Activated gamma-delta T cell (primary cell): Measurements from ENCODE around the gene ESX1.
"Not testable (repeated sequence)": the region's sequence is repeated elsewhere in the genome, so short reads cannot be mapped to it uniquely, and the experiment has no call there.

Experiments used
- DNase-seq: peaks from one replicate; lab custom pipeline; 2025; lab: John Stamatoyannopoulos, UW
- total RNA-seq, 2 donors: gene quantifications; one replicate each; lab custom pipeline; 2026; lab: John Stamatoyannopoulos, UW

ESX1 gene
- 0 to 0.04 reads per million in 2 donors for total RNA-seq

DNA sequence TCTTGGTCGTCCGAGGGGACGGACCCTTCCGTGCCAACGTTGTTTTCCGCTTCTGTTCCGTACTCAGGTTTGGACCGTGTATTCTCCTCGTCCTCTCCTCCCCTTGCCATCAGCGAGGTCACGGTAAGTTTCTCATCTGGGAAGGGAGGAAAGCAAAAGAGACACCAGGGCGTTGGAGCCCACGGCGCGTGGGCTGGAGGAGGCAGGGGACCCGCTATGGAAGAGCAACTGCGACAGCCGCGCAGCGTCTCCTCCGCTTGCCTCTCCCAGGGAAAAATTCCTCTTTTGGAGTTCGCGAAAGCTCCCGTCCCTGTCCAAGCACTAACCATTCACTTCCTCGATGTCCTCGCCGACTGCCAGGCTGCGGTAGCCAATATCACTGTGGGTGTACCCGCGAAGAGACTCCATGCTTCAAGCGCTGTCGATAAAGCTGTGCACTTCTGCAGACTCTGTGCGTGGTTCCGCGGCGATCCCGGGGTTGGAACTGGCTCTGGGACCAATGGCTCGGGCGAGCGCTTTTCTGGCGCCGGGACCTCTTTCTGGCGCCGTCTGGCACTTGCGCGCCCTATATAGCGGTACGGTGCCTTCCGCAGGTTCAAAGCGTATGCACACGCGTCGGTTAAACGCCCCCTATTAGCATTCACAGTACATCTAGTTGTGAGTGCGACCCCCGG is at the start of gene ESX1:
Gene ESX1, minus strand, starts transcription at position 492 of the 674 bp plus-strand sequence. Its CDS starts 84 bp downstream, at position 408.
- DNase-seq, result no peak

DNA sequence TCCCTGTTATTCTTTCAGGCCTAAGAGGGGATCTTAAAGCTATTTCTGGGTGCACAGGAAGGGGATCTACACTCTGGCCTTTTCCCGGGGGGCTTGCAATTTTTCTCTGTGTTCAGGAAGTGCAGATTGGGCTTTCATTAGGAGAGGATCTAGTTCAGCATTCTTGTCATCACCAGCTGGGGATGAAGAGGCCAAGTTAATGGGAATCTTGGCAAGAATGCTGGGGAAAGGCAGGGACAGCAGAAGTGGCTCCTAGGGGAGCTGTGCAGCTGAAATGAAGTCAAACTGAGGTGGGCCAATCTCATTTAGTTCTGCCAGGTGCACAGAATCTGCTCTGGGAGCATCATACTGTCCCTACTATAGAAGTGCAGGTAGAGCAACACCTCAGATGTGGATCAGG is 40.9 kb upstream of the ESX1 start:
- DNase-seq, result no peak

DNA sequence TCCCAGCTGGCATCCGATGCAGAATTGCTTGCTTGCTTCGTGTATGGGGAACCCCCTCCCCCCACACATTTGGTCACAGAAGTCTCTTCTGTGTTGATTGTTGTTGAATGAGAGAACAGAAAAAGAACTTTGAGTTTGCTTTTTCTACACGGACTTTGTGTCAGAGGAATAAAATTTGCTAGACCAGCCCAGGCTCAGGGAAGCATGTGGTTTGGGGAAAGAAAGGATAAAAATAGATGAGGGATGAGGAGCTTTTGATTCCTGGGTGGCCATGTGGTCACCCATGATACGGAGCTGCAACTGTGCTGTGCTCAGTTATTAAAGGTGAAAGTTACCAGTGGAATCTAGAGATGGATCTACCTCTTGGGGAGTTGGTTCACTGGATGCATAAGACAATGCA is 34.2 kb upstream of the ESX1 start:
- no peak for DNase-seq

DNA sequence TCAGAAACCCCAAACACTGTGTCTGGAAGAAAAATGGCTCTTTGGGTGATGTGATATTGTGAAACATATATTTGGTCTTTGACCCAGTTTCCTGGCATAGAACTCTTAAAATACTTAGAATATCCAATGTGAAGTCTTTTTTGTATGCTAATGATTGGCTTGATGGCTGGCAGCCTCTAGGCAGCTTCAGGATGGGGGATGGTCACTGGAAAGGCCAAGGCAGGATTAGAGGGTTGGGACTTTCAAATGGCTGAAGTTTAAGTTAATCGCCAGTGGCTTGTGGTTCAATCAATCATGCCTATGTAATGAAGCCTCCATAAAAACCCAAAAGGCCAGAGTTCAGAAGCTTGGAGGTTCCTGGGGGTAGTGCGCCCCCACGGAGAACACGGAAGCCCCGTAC is 33.5 kb upstream of the ESX1 start:
- DNase-seq, result no peak

DNA sequence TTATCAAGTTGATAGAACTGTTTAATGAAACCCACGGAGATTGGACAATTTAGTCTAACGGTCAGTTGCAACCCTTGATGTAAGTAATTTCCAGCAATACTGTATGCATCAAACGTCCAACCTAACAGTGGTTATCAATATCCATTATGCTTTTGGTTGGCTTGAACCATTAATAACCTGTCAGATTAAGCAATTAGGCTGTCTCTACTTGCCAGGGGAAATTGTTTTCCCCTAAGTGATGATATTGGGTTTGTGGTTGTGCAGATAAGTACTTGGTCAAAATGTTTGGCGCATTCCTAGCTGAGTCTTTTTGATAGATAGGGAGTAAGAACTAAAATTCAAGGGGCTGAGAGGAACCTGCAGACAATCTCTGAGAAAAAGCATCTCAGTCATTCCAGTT is 30.5 kb upstream of the ESX1 start:
- DNase-seq, result no peak

DNA sequence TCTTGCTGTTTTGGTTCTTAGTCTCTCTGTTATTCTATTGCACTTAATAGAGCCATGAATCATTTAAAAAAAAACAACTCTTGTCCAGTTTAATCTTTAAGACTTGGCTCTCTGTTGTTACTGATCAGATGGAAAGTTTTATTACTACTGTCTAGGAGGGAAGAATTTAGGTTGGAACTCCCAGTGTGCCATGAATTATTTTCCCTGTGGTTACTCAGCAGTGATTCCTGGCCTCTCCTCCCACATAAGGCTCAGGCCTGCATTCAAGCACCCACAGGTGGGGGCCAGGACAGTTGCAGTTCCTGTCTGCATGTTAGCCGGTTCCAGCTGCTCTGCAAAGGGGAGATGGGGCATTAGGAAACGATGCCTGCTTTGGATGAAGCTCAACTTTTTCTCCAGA is 29.8 kb upstream of the ESX1 start:
- DNase-seq, result no peak

DNA sequence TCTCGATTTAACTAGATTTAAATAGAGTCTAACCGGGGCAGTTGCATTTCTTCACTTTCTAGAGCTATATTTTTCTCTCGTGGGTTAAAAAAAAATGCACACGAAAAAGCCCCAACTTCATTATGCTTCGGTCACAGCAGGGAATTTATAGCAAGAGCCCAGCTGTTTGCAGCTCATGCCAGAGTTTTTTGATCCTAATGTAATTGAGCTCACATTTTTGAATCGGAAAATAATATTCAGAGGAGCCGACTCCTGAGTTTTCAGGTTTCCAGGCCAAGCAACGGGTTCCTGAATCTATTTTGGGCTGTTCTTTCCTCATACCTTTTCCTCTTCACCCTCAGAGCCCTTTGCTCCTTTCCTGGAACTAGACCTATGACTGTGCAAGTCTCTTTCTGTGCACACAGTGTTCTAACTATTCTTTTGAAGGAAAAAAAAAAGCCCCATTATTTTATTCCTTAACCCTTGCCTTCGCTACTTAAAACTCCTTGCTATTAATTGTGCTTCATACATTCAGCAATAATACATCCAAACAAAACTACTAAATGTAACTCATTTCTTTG is 27.5 kb upstream of the ESX1 start:
- DNase-seq, result no peak

DNA sequence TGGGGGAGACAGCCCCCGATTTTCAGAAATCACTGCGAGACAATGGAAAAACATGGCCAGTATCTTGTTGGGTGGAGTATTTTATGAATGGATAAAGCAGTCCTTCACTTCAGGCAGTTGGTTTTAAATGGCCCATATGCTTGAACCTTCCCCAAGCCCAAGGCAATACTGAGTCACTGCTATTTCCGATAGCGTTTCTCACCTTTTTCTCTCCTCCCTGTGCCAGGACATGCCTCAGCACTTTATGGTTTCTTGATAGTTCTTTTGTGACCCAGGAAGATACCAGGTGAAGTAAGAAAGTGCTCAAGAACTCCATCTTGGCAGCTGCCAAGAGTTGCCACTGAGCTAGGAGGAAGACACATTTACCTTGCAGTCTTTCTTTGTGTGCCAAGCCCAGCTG is 26.8 kb upstream of the ESX1 start:
- DNase-seq, result no peak

DNA sequence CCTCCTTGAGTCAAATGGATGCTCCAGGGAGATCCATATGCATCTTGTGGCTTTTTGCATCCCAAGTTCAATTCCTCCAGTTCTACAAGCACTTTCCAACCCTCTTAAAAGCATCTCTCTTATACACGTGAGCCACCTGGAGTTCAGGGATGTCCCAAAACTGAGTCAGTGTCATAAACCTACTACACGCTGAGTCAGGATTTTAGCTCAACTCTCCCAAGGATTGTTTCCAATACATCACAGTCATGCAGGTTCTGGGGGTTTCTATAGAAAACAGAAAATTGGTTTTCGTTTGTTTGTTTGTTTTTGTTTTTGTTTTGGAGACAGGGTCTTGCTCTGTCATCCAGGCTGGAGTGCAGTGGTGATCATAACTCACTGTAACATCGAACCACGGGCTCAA is 25.9 kb upstream of the ESX1 start:
- DNase-seq, result no peak

DNA sequence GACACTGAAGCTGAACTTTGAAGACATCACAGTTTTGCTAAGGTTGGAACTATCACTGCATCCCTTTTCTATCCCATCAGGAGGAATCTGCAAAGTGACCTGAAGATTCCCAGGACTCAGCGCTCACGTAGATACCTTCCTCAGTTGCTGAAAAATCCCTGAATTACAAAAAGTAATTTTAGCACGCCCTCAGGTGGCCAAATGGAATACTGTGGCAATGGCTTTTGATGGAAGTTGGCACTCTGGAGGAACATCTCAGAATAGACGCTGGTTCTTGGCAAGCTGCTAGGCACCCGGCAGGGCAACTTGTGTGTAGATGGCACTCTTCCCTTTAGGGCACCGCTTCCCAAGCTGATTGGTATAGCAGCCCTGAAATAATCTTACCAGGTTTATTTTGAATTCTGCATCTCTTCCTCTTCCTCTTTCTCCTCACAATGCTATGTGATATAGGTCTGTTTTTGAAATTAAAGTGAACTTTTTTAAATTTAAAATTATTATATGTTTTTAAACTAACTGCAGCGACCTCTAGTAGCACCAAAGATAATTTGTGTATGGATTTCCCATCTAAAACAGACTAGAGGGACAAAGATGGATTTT is 16.3 kb upstream of the ESX1 start:
- DNase-seq, result no peak

DNA sequence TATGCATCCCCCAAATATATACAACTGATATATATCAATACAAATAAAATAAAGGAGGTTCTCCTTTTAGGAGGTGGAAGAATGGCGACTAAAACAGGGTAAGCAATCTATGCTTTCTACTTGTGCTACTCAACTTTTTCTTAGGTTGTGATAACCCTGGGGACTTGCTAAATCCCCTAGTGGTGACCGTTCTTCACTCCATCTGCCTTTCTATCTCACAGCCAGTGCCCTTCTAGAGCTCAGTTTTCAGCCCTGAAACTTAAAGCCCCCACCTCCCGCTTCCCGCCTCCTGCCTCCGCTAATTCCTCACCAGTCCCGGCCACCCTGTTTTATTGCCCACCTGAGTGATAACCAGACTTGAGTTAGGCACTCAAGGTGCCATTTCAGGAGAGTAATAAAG is 15.5 kb upstream of the ESX1 start:
- DNase-seq, result no peak

DNA sequence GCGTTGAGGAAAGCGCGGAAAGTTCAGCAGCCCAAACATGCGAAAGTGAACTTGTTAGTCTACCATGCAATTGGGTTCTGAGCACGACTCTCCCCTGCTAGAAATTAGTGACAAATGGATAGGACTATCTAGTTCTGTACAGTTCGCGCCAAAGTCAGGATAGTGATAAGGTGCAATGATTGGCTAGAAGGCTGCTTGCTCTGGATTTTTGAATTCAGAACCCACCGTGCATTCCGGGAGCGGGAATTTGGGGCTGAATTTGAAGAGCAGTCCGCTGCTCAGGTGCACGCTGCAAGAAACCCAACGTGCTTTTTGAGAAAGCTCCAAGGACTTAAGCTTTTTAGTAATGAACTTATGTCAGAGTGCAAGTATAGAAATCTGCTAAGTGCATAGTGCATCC is 732 bp upstream of the ESX1 start:
- no peak for DNase-seq

DNA sequence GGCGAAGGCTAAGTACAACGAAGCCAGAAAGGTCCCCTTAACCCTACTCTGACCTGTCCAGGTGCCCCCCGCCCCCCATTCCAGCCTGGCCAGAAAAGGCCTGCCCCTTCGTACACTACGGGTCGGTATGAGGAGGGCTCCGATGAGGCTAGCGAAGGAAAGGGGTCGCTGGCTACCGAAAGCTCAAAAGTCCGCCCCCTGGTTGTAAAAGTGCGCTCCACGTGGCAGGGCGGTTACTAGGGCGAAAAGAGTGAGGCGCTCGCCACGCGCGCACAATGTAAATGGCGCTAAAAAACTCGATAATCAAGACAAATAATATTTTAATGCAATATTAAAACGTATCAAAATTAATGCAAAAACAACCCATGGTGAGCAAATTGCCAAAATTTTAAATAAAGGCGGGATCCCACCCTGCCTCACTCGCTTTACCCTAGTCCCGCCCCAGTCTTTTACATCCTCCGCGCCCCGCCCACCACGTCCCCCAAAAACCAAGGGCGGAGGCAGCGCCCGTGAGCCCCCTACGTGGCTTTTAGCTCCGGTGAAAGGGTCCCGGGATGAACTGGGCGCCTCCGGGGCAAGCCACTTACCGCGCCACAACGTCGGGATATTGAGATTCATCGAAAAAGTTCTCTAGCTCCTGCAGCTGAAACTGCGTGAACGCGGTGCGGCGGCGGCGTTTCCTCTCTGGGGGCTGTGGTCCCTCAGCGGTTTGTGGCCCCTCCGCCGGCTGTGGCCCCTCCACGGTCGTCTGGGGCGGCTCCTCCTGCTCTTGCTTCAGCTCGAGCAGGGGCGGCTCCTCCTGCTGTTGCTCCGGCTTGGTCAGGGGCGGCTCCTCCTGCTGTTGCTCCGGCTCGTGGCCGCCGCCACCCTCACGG is 929 bp downstream of the ESX1 start:
- peak; percentile 14 for DNase-seq

DNA sequence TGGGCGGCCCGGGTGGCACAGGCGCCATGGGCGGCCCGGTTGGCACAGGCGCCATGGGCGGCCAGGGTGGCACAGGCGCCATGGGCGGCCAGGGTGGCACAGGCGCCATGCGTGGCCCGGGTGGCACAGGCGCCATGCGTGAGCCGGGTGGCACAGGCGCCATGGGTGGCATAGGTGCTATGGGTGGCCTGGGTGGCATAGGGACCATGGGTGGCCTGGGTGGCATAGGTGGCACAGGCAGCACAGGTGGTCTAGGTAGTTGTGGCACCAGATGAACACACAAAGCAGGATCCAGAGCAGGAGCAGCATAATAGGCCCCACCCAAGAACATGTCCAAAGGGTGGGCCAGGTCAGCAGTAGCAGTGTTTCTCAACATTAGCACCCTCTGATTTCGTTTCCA is 4.3 kb downstream of the ESX1 start:
- DNase-seq, result no peak

DNA sequence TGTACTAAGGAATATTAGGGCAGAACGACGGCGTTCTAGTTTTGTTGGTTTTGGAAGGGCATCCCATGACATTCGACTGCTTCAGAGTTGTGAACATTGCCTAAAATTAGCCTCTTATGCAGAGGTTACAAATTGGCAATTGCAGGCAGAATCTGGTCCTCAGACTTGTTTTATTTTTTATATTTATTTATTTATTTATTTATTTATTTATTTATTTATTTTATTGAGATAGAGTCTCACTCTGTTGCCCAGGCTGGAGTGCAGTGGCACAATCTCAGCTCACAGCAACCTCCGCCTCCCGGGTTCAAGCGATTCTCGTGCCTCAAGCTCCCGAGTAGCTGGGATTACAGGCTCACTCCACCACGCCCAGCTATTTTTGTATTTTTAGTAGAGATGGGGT is 24.7 kb downstream of the ESX1 start:
- DNase-seq, result not testable (repeated sequence)

DNA sequence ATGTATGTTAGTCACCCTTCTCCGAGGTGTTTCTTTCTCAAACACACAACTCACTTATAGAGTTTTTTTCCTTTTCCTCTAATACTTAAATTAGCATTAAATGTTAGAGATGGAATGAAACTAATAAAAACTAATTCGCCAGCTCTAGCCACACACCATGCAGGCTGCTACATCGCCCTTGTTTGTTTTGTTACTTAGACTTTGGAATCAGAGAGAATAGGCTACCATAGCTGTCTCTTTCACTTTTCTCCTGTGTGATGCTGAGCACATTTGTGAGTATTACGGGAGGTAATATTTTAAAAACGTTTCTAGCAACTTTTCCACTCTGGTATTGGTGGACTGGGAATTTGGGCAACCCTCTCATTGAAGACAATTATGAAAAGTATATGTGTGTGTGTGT is 43.5 kb downstream of the ESX1 start:
- no peak for DNase-seq

DNA sequence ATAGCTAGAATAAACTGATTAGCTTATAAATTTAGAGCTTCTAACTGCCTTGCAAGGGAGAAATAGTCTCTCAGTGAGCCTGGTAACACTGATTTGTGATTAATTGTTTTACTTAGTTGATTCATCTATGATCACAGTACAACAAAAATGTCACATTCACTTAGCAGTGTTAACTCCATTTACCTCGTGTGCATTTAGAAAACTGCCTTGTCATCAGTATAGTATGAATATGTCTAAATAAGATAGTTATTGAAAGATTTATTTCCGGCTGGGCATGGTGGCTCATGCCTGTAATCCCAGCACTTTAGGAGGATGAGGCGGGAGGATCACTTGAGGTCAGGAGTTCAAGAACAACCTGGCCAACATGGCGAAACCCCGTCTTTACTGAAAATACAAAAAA is 49.2 kb downstream of the ESX1 start:
- no peak for DNase-seq
